RWPE1 (cell line): Measurements from ENCODE around the gene INIP.
"Not testable (repeated sequence)": the region's sequence is repeated elsewhere in the genome, so short reads cannot be mapped to it uniquely, and the experiment has no call there.

Experiments used
- CTCF ChIA-PET: fragments of 350-600 bp; sonication (Branson Sonifier 250); formaldehyde crosslinking; extraction: SDS; loops from one replicate; lab custom pipeline; 2021; lab: Yijun Ruan, JAX
- POLR2A ChIA-PET: fragments of 400-600 bp; formaldehyde crosslinking; extraction: SDS; loops from one replicate; lab custom pipeline; 2020; ENCODE audit warnings: antibody characterized with exemption; ENCODE audit not compliant: low non-redundant PET; lab: Yijun Ruan, JAX
- DNase-seq: peaks from one replicate; pipeline ENCODE4 v3.0.0; 2012; ENCODE audit warnings: low spot score
- H3K27ac ChIP-seq: fragments of 450-650 bp; 2 replicates; pipeline ENCODE4 v1.5.1; 2017
- TF ChIP-seq, protein P1 (sequence below): fragments of 450-650 bp; conservative IDR thresholded peaks from 2 replicates; pipeline ENCODE4 v1.5.1; 2017; ENCODE audit warnings: low read depth, mild to moderate bottlenecking

Gene INIP

DNA sequence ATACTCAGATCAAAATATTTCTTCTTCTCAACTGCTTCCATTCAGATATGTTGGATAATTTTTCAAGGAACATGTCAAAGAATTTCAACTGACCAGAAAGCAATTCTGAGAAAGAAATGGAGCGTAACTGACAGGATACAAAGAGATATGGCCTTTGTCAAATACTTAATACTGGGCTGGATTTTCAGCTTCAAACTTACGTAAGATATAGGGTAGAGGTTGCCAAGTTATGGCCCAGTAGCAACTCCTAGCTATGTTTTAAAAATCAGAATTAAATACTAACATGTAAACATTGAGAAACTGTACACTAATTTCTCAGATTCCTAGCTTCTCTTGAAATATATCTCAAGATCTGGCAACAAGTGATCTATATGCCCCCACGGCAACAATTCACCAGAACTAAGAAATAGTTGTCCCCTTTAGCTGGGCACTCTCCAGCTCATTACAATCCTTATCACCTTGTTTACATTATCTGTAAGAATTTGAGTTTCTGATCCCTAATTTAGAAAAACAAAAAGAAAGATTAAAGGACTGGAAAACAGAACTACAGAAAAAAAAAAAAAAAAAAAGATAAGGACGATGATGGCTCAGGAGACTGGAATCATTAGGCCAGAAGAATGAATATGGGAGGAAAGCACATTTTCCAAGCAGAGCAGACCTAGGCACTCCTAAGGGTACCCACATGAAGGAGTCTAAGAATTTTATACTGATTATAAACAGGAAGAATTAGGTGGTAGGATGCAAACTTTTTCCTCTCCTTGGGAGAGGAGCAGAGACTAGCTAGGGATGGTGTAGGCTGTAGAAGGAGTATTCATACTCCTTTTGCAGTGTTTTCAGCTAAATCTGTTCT is 23.0 kb downstream of the INIP start:
- TF ChIP-seq, protein P1, sequence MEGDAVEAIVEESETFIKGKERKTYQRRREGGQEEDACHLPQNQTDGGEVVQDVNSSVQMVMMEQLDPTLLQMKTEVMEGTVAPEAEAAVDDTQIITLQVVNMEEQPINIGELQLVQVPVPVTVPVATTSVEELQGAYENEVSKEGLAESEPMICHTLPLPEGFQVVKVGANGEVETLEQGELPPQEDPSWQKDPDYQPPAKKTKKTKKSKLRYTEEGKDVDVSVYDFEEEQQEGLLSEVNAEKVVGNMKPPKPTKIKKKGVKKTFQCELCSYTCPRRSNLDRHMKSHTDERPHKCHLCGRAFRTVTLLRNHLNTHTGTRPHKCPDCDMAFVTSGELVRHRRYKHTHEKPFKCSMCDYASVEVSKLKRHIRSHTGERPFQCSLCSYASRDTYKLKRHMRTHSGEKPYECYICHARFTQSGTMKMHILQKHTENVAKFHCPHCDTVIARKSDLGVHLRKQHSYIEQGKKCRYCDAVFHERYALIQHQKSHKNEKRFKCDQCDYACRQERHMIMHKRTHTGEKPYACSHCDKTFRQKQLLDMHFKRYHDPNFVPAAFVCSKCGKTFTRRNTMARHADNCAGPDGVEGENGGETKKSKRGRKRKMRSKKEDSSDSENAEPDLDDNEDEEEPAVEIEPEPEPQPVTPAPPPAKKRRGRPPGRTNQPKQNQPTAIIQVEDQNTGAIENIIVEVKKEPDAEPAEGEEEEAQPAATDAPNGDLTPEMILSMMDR, result no peak
- no peak overlapping the region for H3K27ac ChIP-seq
- ChIA-PET CTCF (interaction anchor here (0.7 kb wide), 1 partner anchor 1845 kb away, joined by 7 read pairs; no protein-coding TSS in a partner anchor), POLR2A (interaction anchor here (0.6 kb wide), 1 partner anchor 77 kb away, joined by 3 read pairs; no protein-coding TSS in a partner anchor)
- no peak for DNase-seq

DNA sequence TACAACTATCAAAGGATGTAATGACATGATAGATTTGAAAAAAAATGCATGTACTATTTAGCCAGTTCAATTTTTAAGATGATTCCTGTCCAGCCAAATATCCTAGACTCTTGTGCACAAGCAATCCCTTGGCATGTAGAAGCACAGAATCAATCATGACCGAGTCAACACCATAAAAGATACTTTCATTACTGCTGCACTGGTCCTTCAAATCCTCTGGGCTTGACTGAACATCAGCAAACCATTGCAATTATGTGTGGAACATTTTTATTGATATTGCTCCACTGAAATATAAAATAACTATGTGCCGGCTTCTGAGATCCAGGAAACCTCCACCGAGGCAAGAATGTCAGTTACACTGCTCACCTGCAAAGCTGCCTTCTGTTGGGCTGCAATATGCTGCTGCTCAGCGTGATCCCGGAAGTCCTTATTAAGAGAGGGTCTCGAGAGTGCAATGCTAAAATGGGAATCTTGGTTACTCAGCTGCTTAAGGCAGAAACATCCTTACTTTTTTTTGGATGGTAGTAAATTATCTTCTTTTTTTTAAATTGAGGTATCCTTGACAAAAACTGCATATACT is 28.7 kb downstream of the INIP start:
- POLR2A ChIA-PET, result no interaction called here
- CTCF ChIA-PET, result interaction anchor here (0.6 kb wide), 2 partner anchors 22 to 92 kb away, joined by 3 to 7 read pairs; no protein-coding TSS in a partner anchor
- DNase-seq, result no peak
- TF ChIP-seq, protein P1, result no peak
- no peak overlapping the region for H3K27ac ChIP-seq

DNA sequence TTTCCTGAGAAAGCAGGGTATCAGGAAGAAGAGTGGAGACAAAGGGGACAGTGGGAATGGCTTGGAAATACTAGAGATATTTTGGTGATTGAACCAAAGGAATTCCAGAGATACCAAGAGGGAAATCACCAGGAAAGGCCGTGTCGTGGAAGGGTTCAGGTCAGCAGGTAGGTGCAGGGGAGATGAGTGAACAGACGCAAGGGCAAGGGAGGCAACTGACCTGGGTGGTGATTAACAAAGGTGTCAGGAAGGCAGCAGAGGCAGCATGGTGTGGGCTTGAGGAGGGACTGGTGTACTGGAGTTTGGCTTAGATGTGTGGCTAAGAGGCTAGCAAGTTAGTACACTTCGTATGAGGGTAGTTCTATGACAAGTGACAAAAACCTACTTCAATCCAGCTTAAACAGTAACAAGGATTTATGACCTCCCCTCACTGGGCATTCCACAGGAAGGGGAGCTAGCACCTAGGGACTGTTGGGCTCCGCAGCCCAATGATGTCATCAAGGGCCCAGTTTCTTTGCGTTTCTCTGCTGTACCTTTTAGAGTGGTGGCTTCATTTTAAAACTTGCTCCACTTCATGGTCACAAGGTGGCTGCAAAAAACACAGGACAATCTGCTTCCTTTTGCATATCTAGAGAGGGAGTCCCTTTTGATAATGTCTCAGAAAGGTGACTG is 37.0 kb downstream of the INIP start:
- H3K27ac ChIP-seq, result no peak overlapping the region
- TF ChIP-seq, protein P1, result no peak
- no peak for DNase-seq
- POLR2A ChIA-PET, result no interaction called here
- CTCF ChIA-PET, result interaction anchor here (0.7 kb wide), 3 partner anchors 10 to 1673 kb away, joined by 3 to 4 read pairs (median 3); no protein-coding TSS in a partner anchor

DNA sequence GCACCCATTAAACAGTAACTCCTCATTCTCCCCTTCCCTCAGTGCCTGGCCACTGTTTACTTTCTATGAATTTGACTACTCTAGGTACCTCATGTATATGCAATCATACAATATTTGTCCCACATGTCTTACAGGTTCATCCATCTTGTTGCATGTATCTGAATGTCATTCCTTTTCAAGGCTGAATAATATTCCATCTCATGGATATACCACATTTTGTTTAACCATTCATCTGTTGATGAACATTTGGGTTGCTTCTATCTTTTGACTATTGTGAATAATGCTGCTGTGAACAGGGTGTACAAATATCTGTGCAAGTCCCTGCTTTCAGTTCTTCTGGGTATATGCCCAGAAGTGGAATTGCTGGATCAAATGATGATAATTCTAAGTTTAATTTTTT is 40.9 kb downstream of the INIP start:
- no peak overlapping the region for H3K27ac ChIP-seq
- TF ChIP-seq, protein P1, result no peak
- POLR2A ChIA-PET, result no interaction called here
- CTCF ChIA-PET, result no interaction called here
- no peak for DNase-seq

DNA sequence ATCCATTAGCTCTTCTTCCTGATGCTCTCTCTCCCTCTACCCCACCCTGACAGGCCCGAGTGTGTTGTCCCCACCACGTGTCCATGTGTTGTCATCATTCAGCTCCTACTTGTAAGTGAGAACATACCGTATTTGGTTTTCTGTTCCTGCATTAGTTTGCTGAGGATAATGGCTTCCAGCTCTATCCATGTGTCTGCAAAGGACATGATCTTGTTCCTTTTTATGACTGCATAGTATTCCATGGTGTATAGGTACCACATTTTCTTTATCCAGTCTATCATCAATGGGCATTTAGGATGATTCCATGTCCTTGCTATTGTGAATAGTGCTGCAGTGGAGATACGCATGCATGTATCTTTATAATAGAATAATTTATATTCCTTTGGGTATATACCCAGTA is 44.7 kb downstream of the INIP start:
- DNase-seq, POLR2A ChIA-PET, CTCF ChIA-PET, H3K27ac ChIP-seq: not testable (repeated sequence)

DNA sequence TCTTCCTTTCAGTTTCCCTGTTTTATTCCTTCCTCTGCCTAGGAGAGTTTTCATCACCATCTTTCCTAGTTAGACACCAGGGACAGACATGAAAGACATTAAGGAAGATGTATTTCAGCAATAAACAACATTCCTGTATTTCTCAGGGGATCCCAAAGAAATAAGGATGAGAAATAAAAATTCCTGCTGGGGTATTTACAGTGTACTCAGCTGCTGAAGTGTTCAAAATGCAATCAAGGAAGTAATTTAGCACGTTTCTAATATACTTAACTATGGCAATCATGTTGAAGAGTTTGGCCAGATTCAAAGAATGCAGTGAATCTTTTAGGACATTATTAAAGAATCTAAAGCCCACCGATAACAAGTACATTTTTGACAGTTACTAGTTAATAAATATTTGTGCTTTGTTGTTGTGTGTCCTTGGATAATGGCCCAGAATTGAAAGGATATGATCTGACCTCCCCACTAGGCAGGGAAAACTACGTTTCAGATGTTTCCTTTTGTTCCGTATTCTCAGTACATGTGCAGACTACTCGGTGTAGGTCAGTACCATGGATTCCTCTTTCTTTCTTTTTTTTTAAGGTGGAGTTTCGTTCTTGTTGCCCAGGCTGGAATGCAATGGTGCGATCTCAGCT is 46.8 kb downstream of the INIP start:
- no peak for DNase-seq
- POLR2A ChIA-PET, result no interaction called here
- H3K27ac ChIP-seq, result no peak overlapping the region
- TF ChIP-seq, protein P1, result no peak
- CTCF ChIA-PET, result interaction anchor here (0.6 kb wide), 2 partner anchors 10 to 173 kb away, joined by 3 read pairs; no protein-coding TSS in a partner anchor
